ENCODE results near the gene SCN4A.

The SCN4A gene

GRCh38 chr17:63955232-63955631 lies 17.5 kb downstream of the SCN4A start:
- no peak for DNase-seq (ENCODE audit: low spot score)

GRCh38 chr17:63954402-63955063 lies 18.2 kb downstream of the SCN4A start:
- DNase-seq (ENCODE audit: low spot score): no peak

- no peak for DNase-seq (ENCODE audit: low spot score)
Measured at GRCh38 chr17:63950940-63951907, 21.5 kb downstream of the SCN4A start.

GRCh38 chr17:63949576-63950250 lies 23.0 kb downstream of the SCN4A start:
- DNase-seq (ENCODE audit: low spot score): no peak

GRCh38 chr17:63948521-63948920 lies 24.2 kb downstream of the SCN4A start:
- DNase-seq (ENCODE audit: low spot score): no peak

GRCh38 chr17:63947711-63948330 lies 24.9 kb downstream of the SCN4A start:
- no peak for DNase-seq (ENCODE audit: low spot score)

- peak; percentile 95 for DNase-seq (ENCODE audit: low spot score)
Measured at GRCh38 chr17:63946440-63947363, 26.0 kb downstream of the SCN4A start.

- DNase-seq (ENCODE audit: low spot score): no peak
Measured at GRCh38 chr17:63945784-63946439, 26.8 kb downstream of the SCN4A start.

- DNase-seq (ENCODE audit: low spot score): no peak
Measured at GRCh38 chr17:63944736-63945499, 27.8 kb downstream of the SCN4A start.

GRCh38 chr17:63943745-63944144 lies 29.0 kb downstream of the SCN4A start:
- no peak for DNase-seq (ENCODE audit: low spot score)

- DNase-seq (ENCODE audit: low spot score): no peak
Measured at GRCh38 chr17:63942309-63942985, 30.3 kb downstream of the SCN4A start.

GRCh38 chr17:63941751-63942150 lies 31.0 kb downstream of the SCN4A start:
- no peak for DNase-seq (ENCODE audit: low spot score)

- no peak for DNase-seq (ENCODE audit: low spot score)
Measured at GRCh38 chr17:63941162-63941561, 31.6 kb downstream of the SCN4A start.

- no peak for DNase-seq (ENCODE audit: low spot score)
Measured at GRCh38 chr17:63940584-63940983, 32.1 kb downstream of the SCN4A start.

- no peak for DNase-seq (ENCODE audit: low spot score)
Measured at GRCh38 chr17:63939884-63940283, 32.8 kb downstream of the SCN4A start.

GRCh38 chr17:63939401-63939800 lies 33.3 kb downstream of the SCN4A start:
- no peak for DNase-seq (ENCODE audit: low spot score)

- no peak for DNase-seq (ENCODE audit: low spot score)
Measured at GRCh38 chr17:63937920-63938319, 34.8 kb downstream of the SCN4A start.

- no peak for DNase-seq (ENCODE audit: low spot score)
Measured at GRCh38 chr17:63937319-63937718, 35.4 kb downstream of the SCN4A start.

Measured in D341Med (cell line).